ENCODE data around the gene TIMM29. TPM values are rescaled to one million over a fixed set of nuclear protein-coding genes. Genes with fewer than 3 reads are reported as not detected.

Gene TIMM29
- polyA plus RNA-seq, 1 donor from 2014 or later = 39.4 TPM

- H3K36me3 ChIP-seq (ENCODE audit: insufficient read depth, low read length) = no peaks in the 10 kb centered on the region
- no peaks in the 10 kb centered on the region for H4K20me1 ChIP-seq (ENCODE audit: insufficient read depth)
- H3K27me3 ChIP-seq (ENCODE audit: insufficient read depth, low read depth, low read length) = no peaks in the 10 kb centered on the region
- H3K79me2 ChIP-seq (replicated peaks; ENCODE audit: insufficient read depth, low read length) = peaks cover 21% of the 10 kb centered on the region
- no peak overlapping the region for H3K9ac ChIP-seq (ENCODE audit: low read length)
- H3K9me3 ChIP-seq (ENCODE audit: low read length) = no peaks in the 10 kb centered on the region
- H3F3A ChIP-seq (ENCODE audit: insufficient read depth, low read length, poor library complexity, severe bottlenecking) = no peaks in the 10 kb centered on the region
- H3K4me3 ChIP-seq (ENCODE audit: low read length) = no peak overlapping the region
- TF ChIP-seq POLR2AphosphoS5 (IDR thresholded peaks at IDR 0.05) = no peak
- no peak for TF ChIP-seq REST (IDR thresholded peaks at IDR 0.05; ENCODE audit: borderline replicate concordance)
- no peak for TF ChIP-seq MXI1 (conservative IDR thresholded peaks at IDR 0.05; ENCODE audit: poor library complexity, severe bottlenecking)
- TF ChIP-seq RAD21 (conservative IDR thresholded peaks at IDR 0.05) = no peak
- H3K4me2 ChIP-seq (ENCODE audit: low read length) = no peak overlapping the region
- H3K27ac ChIP-seq (ENCODE audit: low read length) = no peak overlapping the region
- no peaks in the 10 kb centered on the region for H3K9me2 ChIP-seq (ENCODE audit: insufficient read depth, low read length)
- H2AFZ ChIP-seq (ENCODE audit: low read depth, low read length) = no peak overlapping the region
Observed at GRCh38 chr19:10894911-10895213, 33.7 kb upstream of the TIMM29 start.

GRCh38 chr19:10895363-10895762, 33.2 kb upstream of the TIMM29 start:
- Histone ChIP-seq H3K9ac (ENCODE audit: low read length) (no peak overlapping the region), H3F3A (ENCODE audit: insufficient read depth, low read length, poor library complexity, severe bottlenecking) (no peaks in the 10 kb centered on the region), H3K27ac (ENCODE audit: low read length) (no peak overlapping the region), H2AFZ (ENCODE audit: low read depth, low read length) (no peak overlapping the region), H3K9me3 (ENCODE audit: low read length) (no peaks in the 10 kb centered on the region), H4K20me1 (ENCODE audit: insufficient read depth) (no peaks in the 10 kb centered on the region), H3K79me2 (replicated peaks; ENCODE audit: insufficient read depth, low read length) (peaks cover 21% of the 10 kb centered on the region), H3K9me2 (ENCODE audit: insufficient read depth, low read length) (no peaks in the 10 kb centered on the region), H3K27me3 (ENCODE audit: insufficient read depth, low read depth, low read length) (no peaks in the 10 kb centered on the region), H3K36me3 (ENCODE audit: insufficient read depth, low read length) (no peaks in the 10 kb centered on the region), H3K4me2 (ENCODE audit: low read length) (no peak overlapping the region), H3K4me3 (ENCODE audit: low read length) (no peak overlapping the region)
- TF ChIP-seq TAF1 (IDR thresholded peaks at IDR 0.05; ENCODE audit: low read depth) = no peak
- TF ChIP-seq POLR2AphosphoS5 (IDR thresholded peaks at IDR 0.05) = no peak
- TF ChIP-seq MXI1 (conservative IDR thresholded peaks at IDR 0.05; ENCODE audit: poor library complexity, severe bottlenecking) = no peak
- no peak for TF ChIP-seq EZH2 (IDR thresholded peaks at IDR 0.05; ENCODE audit: borderline replicate concordance, insufficient read depth, low read length, poor library complexity, severe bottlenecking)
- no peak for TF ChIP-seq CTCF (IDR thresholded peaks at IDR 0.05; ENCODE audit: poor library complexity, severe bottlenecking)
- TF ChIP-seq EP300 (conservative IDR thresholded peaks at IDR 0.05; ENCODE audit: poor library complexity, severe bottlenecking) = no peak
- no peak for TF ChIP-seq REST (IDR thresholded peaks at IDR 0.05; ENCODE audit: borderline replicate concordance)
- TF ChIP-seq RAD21 (conservative IDR thresholded peaks at IDR 0.05) = no peak
- no peak for TF ChIP-seq SMC3 (conservative IDR thresholded peaks at IDR 0.05; ENCODE audit: poor library complexity)

Measured in neural cell (in vitro differentiated cells).